Measurements from ENCODE around the gene NOC4L.
"Not testable (repeated sequence)": the region's sequence is repeated elsewhere in the genome, so short reads cannot be mapped to it uniquely, and the experiment has no call there.

The NOC4L gene

GRCh38 chr12:132124766-132125425 lies 19.4 kb upstream of the NOC4L start:
- no peak for DNase-seq

- DNase-seq, result no peak
Observed at GRCh38 chr12:132125736-132126135, 18.5 kb upstream of the NOC4L start.

GRCh38 chr12:132127041-132127440 lies 17.2 kb upstream of the NOC4L start:
- no peak for DNase-seq

GRCh38 chr12:132129007-132129406 lies 15.2 kb upstream of the NOC4L start:
- DNase-seq, result no peak

GRCh38 chr12:132130690-132131089 lies 13.6 kb upstream of the NOC4L start:
- DNase-seq, result no peak

GRCh38 chr12:132131229-132131628 lies 13.0 kb upstream of the NOC4L start:
- no peak for DNase-seq

- no peak for DNase-seq
Observed at GRCh38 chr12:132131952-132132351, 12.3 kb upstream of the NOC4L start.

- no peak for DNase-seq
Observed at GRCh38 chr12:132132609-132133430, 11.4 kb upstream of the NOC4L start.

- no peak for DNase-seq
Observed at GRCh38 chr12:132133952-132134652, 10.2 kb upstream of the NOC4L start.

GRCh38 chr12:132134653-132135183 lies 9.5 kb upstream of the NOC4L start:
- not testable (repeated sequence) for DNase-seq

- not testable (repeated sequence) for DNase-seq
Observed at GRCh38 chr12:132136226-132136625, 8.0 kb upstream of the NOC4L start.

GRCh38 chr12:132137483-132138125 lies 6.7 kb upstream of the NOC4L start:
- DNase-seq, result no peak

GRCh38 chr12:132138941-132139871 lies 5.1 kb upstream of the NOC4L start:
- no peak for DNase-seq

- DNase-seq, result no peak
Observed at GRCh38 chr12:132139912-132140311, 4.3 kb upstream of the NOC4L start.

GRCh38 chr12:132140501-132140900 lies 3.8 kb upstream of the NOC4L start:
- no peak for DNase-seq

GRCh38 chr12:132140918-132141841 lies 3.1 kb upstream of the NOC4L start:
- DNase-seq, result no peak

- DNase-seq, result no peak
Observed at GRCh38 chr12:132141976-132142678, 2.1 kb upstream of the NOC4L start.

GRCh38 chr12:132142679-132143335 lies 1.4 kb upstream of the NOC4L start:
- no peak for DNase-seq

GRCh38 chr12:132143336-132144071 lies 753 bp upstream of the NOC4L start:
- peak; percentile 41 for DNase-seq
